ENCODE measurements around the gene SDK1.

SDK1 gene

GRCh38 chr7:4188651-4189050, 887.6 kb downstream of the SDK1 start:
- Mint-ChIP-seq H3K27me3 (no peaks in the 10 kb centered on the region), H3K36me3 (ENCODE audit: insufficient read depth) (no peaks in the 10 kb centered on the region), H3K9me3 (no peaks in the 10 kb centered on the region), H3K4me1 (no peaks in the 10 kb centered on the region), H3K4me3 (no peak overlapping the region), H3K27ac (ENCODE audit: low read depth) (no peak overlapping the region)
- DNase-seq (ENCODE audit: low spot score in 2 of 2): no peak
- no peak for ATAC-seq (replicated peaks; ENCODE audit: extremely low read depth, poor library complexity, severe bottlenecking)

GRCh38 chr7:4189131-4189570, 888.1 kb downstream of the SDK1 start:
- Mint-ChIP-seq H3K36me3 (ENCODE audit: insufficient read depth) (no peaks in the 10 kb centered on the region), H3K4me3 (no peak overlapping the region), H3K27me3 (no peaks in the 10 kb centered on the region), H3K27ac (ENCODE audit: low read depth) (no peak overlapping the region), H3K4me1 (no peaks in the 10 kb centered on the region), H3K9me3 (no peaks in the 10 kb centered on the region)
- ATAC-seq (replicated peaks; ENCODE audit: extremely low read depth, poor library complexity, severe bottlenecking) (no peak), DNase-seq (ENCODE audit: low spot score in 2 of 2) (no peak)

DNA sequence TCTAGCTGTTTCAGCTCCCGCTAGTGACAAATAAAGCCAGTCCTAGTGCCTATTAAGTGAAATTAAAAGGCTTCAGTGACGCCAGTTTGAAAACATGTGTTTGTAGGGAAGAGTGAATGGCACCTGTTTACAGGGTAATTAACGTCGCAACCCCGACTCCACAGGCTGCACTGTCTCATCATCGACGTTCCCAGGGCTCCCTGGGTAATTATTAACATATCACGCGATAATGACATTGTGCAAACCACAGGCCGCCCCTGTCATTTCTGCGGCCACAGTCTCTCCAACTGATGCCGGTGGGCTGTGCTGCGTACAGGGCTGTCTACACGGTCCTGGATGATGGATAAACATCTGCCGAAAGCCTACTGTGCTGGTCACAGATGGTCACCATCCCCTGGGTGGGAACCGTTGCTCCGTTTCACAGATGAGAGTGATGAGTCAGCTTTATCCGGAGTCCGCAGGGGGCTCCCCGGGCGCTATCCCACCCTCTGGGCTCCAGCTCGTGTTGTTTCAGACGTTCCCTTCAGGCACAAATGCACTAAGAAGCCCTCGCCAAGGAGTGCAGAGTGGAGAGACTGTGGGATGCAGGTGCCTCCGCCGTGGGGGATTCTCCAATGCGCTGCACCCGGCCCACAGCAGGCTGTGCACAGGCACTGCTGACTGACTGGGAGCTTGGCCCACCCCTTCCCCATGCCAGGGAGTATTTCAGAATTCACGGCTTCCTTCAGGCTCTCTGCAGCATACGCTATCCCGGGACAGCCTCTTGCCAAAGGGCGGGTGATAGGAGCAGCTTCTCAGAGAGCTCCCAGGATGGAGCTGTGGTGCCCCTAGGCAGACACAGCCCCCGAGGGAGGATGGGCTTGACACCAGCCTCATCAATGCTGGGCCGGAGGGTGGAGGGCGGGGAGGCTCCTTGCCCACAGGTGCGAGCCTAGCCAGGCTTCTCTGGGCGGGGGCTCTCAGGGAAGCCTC, 889.2 kb downstream of the SDK1 start:
- no peaks in the 10 kb centered on the region for H3K4me1 Mint-ChIP-seq
- ATAC-seq (replicated peaks; ENCODE audit: extremely low read depth, poor library complexity, severe bottlenecking): no peak
- no peaks in the 10 kb centered on the region for H3K36me3 Mint-ChIP-seq (ENCODE audit: insufficient read depth)
- no peak for DNase-seq (ENCODE audit: low spot score in 2 of 2)
- H3K9me3 Mint-ChIP-seq: no peaks in the 10 kb centered on the region
- H3K27ac Mint-ChIP-seq (ENCODE audit: low read depth): no peak overlapping the region
- peaks cover under 1% of the 10 kb centered on the region for H3K27me3 Mint-ChIP-seq
- H3K4me3 Mint-ChIP-seq: no peak overlapping the region

DNA sequence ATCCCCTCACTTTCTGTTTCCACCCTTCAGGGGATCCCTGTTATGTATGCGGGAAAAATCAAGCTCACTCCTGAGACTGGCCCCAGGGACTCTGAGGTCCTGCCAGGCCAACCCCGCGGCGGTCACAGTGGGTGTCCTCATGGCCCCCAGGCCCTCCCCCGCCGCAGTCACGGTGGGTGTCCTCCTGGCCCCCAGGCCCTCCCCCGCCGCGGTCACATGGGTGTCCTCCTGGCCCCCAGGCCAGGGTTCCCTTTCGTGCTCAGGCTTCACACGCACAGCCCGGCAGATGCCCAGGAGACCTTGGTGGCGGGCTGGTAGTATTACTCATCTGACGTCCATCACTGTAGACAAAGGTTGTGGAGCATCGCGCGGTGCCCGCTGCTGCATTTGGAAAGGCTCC, 890.0 kb downstream of the SDK1 start:
- no peak for ATAC-seq (replicated peaks; ENCODE audit: extremely low read depth, poor library complexity, severe bottlenecking)
- no peak overlapping the region for H3K27ac Mint-ChIP-seq (ENCODE audit: low read depth)
- H3K27me3 Mint-ChIP-seq: peaks cover 8% of the 10 kb centered on the region

DNA sequence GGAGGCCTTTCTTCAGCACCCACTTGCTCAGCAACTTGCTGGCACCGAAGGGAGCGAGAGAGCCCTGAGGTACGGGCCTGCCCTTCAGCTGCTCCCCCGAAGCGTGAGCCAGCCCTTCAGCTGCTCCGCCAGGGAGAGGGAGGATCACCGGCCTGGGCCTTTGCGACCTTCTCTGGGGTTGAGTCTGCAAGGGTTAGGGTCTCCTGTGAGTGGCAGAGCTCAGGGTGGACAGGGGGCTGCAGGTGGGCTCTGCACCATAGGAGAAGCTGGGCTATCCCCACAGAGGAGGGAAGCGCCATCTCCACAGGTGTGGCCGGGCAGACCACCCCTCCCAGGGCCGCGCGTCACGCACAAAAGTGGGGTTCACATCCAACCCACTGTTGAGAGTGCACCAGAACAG, 890.5 kb downstream of the SDK1 start:
- Mint-ChIP-seq H3K4me1 (no peaks in the 10 kb centered on the region), H3K36me3 (ENCODE audit: insufficient read depth) (no peaks in the 10 kb centered on the region), H3K27me3 (peaks cover 13% of the 10 kb centered on the region), H3K4me3 (no peak overlapping the region), H3K9me3 (no peaks in the 10 kb centered on the region), H3K27ac (ENCODE audit: low read depth) (no peak overlapping the region)
- ATAC-seq (replicated peaks; ENCODE audit: extremely low read depth, poor library complexity, severe bottlenecking) (no peak), DNase-seq (ENCODE audit: low spot score in 2 of 2) (no peak)

More for the DNA sequence above, 890.0 kb downstream of the SDK1 start:
- H3K4me3 Mint-ChIP-seq: no peak overlapping the region
- H3K9me3 Mint-ChIP-seq: no peaks in the 10 kb centered on the region
- H3K4me1 Mint-ChIP-seq: no peaks in the 10 kb centered on the region
- DNase-seq (ENCODE audit: low spot score in 2 of 2): no peak
- H3K36me3 Mint-ChIP-seq (ENCODE audit: insufficient read depth): no peaks in the 10 kb centered on the region

DNA sequence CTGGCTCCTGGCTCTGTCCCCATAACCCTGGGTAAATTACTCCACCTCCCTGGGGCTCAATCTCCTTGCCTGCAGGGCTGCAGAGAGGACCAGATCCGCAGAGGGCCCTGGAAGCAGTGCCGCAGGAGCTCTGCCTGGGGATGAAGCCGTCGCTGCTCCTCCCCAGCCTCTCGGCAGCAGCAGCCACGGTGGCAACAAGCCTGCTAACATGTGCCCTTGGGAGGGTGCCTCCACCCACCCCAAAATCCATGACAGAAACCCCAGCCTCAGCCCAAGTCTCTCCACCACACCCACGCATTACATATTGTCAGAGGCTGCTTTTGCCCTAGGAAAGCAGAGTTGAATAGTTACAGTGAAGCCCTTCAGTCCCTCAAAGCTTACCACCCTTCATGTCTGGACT, 894.6 kb downstream of the SDK1 start:
- no peak overlapping the region for H3K27ac Mint-ChIP-seq (ENCODE audit: low read depth)

GRCh38 chr7:4196121-4196819, 895.2 kb downstream of the SDK1 start:
- no peak overlapping the region for H3K4me3 Mint-ChIP-seq
- ATAC-seq (replicated peaks; ENCODE audit: extremely low read depth, poor library complexity, severe bottlenecking) (no peak), DNase-seq (ENCODE audit: low spot score in 2 of 2) (no peak)
- H3K4me1 Mint-ChIP-seq: no peaks in the 10 kb centered on the region
- no peak overlapping the region for H3K27ac Mint-ChIP-seq (ENCODE audit: low read depth)
- peaks cover 3% of the 10 kb centered on the region for H3K36me3 Mint-ChIP-seq (ENCODE audit: insufficient read depth)
- no peaks in the 10 kb centered on the region for H3K9me3 Mint-ChIP-seq
- peaks cover 16% of the 10 kb centered on the region for H3K27me3 Mint-ChIP-seq

More for the DNA sequence above, 894.6 kb downstream of the SDK1 start:
- Mint-ChIP-seq H3K36me3 (ENCODE audit: insufficient read depth) (peaks cover 3% of the 10 kb centered on the region), H3K9me3 (no peaks in the 10 kb centered on the region), H3K4me3 (no peak overlapping the region), H3K4me1 (no peaks in the 10 kb centered on the region), H3K27me3 (peaks cover 16% of the 10 kb centered on the region)
- DNase-seq (ENCODE audit: low spot score in 2 of 2): no peak
- ATAC-seq (replicated peaks; ENCODE audit: extremely low read depth, poor library complexity, severe bottlenecking): no peak

DNA sequence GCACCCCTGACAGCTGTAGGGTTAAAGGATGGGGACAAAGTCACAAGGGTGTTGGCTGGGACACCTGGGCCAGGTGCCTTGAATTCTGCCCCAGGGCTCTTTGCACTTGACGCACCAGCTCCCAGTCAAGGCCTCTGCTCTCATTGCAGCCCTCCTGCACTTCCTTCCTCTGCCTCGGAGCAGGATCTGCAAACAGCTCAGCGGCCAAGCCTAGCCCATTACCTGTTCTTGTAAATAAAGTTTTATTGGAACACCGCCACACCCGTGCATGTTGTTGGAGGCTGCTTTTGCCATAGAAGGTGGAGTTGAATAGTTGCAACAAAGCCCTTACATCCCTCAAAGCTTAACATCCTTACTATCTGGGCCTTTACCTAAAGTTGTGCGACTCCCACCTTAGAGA, 897.2 kb downstream of the SDK1 start:
- Mint-ChIP-seq H3K36me3 (ENCODE audit: insufficient read depth) (peaks cover 3% of the 10 kb centered on the region), H3K4me3 (no peak overlapping the region)
- no peak for ATAC-seq (replicated peaks; ENCODE audit: extremely low read depth, poor library complexity, severe bottlenecking)

DNA sequence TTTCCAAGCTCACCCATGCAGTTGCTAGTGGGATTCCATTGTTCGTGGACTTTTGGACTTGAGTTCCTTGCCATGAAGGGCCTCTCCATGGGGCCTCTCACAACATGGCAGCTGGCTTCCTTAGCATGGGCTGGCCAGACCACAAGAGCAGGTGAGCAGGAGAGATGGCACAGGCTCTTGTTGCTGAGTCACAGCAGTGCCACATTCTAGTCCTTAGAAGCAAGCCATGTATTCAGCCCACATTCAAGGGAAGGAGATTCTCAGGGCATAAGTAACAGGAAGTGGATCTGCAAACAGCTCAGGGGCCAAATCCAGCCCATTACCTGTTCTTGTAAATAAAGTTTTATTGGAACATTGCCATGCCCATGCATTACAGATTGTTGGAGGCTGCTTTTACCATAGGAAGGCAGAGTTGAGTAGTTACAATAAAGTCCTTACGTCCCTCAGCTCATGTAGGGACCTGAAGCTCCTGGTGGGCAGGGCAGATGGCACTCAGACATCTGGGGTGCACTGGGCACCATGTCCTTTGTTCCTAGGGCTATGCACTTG, 899.6 kb downstream of the SDK1 start:
- Mint-ChIP-seq H3K27ac (ENCODE audit: low read depth) (no peak overlapping the region), H3K4me3 (no peak overlapping the region), H3K36me3 (ENCODE audit: insufficient read depth) (peaks cover 3% of the 10 kb centered on the region), H3K27me3 (peaks cover 12% of the 10 kb centered on the region), H3K9me3 (no peaks in the 10 kb centered on the region), H3K4me1 (no peaks in the 10 kb centered on the region)
- ATAC-seq (replicated peaks; ENCODE audit: extremely low read depth, poor library complexity, severe bottlenecking) (no peak), DNase-seq (ENCODE audit: low spot score in 2 of 2) (no peak)

More for the DNA sequence above, 897.2 kb downstream of the SDK1 start:
- DNase-seq (ENCODE audit: low spot score in 2 of 2): no peak
- peaks cover 16% of the 10 kb centered on the region for H3K27me3 Mint-ChIP-seq
- H3K4me1 Mint-ChIP-seq: no peaks in the 10 kb centered on the region
- no peaks in the 10 kb centered on the region for H3K9me3 Mint-ChIP-seq
- no peak overlapping the region for H3K27ac Mint-ChIP-seq (ENCODE audit: low read depth)

- H3K4me3 Mint-ChIP-seq: no peak overlapping the region
These were observed 900.5 kb downstream of the SDK1 start for GRCh38 chr7:4201566-4201965.

GRCh38 chr7:4202154-4202736, 901.2 kb downstream of the SDK1 start:
- no peak overlapping the region for H3K4me3 Mint-ChIP-seq
- H3K4me1 Mint-ChIP-seq: no peaks in the 10 kb centered on the region
- ATAC-seq (replicated peaks; ENCODE audit: extremely low read depth, poor library complexity, severe bottlenecking) (no peak), DNase-seq (ENCODE audit: low spot score in 2 of 2) (no peak)
- H3K27me3 Mint-ChIP-seq: no peaks in the 10 kb centered on the region
- H3K36me3 Mint-ChIP-seq (ENCODE audit: insufficient read depth): peaks cover 3% of the 10 kb centered on the region
- H3K27ac Mint-ChIP-seq (ENCODE audit: low read depth): no peak overlapping the region
- H3K9me3 Mint-ChIP-seq: no peaks in the 10 kb centered on the region

More at GRCh38 chr7:4201566-4201965, 900.5 kb downstream of the SDK1 start:
- H3K4me1 Mint-ChIP-seq: no peaks in the 10 kb centered on the region
- ATAC-seq (replicated peaks; ENCODE audit: extremely low read depth, poor library complexity, severe bottlenecking) (no peak), DNase-seq (ENCODE audit: low spot score in 2 of 2) (no peak)
- H3K9me3 Mint-ChIP-seq: no peaks in the 10 kb centered on the region
- peaks cover 3% of the 10 kb centered on the region for H3K27me3 Mint-ChIP-seq
- H3K36me3 Mint-ChIP-seq (ENCODE audit: insufficient read depth): peaks cover 3% of the 10 kb centered on the region
- H3K27ac Mint-ChIP-seq (ENCODE audit: low read depth): no peak overlapping the region

- Mint-ChIP-seq H3K27me3 (no peaks in the 10 kb centered on the region), H3K9me3 (no peaks in the 10 kb centered on the region), H3K36me3 (ENCODE audit: insufficient read depth) (peaks cover 3% of the 10 kb centered on the region), H3K4me3 (no peak overlapping the region), H3K27ac (ENCODE audit: low read depth) (no peak overlapping the region), H3K4me1 (no peaks in the 10 kb centered on the region)
- no peak for DNase-seq (ENCODE audit: low spot score in 2 of 2)
- ATAC-seq (replicated peaks; ENCODE audit: extremely low read depth, poor library complexity, severe bottlenecking): no peak
These were observed 901.9 kb downstream of the SDK1 start for GRCh38 chr7:4202954-4203353.

Data from central memory CD8-positive, alpha-beta T cell (primary cell).